B cell (primary cell): ENCODE data around the gene AVEN. TPM values are rescaled to one million over a fixed set of nuclear protein-coding genes. Genes with fewer than 3 reads are reported as not detected.

Experiments used
- ATAC-seq: fragments of 200-7000 bp; cut with Tn5 transposase; one replicate; pipeline ENCODE4 v1.10.0; 2021; ENCODE audit warnings: low read depth, mild to moderate bottlenecking, moderate number of reproducible peaks, moderate library complexity
- CTCF ChIA-PET: fragments of 350-600 bp; sonication (Branson Sonifier 250); formaldehyde crosslinking; loops from one replicate; lab custom pipeline; 2021; ENCODE audit warnings: antibody characterized with exemption, inconsistent platforms; lab: Charles Lee
- POLR2A ChIA-PET: fragments of 350-600 bp; sonication (Branson Sonifier 250); formaldehyde crosslinking; loops from one replicate; lab custom pipeline; 2021; ENCODE audit warnings: antibody characterized with exemption; lab: Charles Lee
- DNase-seq: peaks from one replicate; pipeline ENCODE4 v3.0.0; 2013
- H2AFZ ChIP-seq: 2 replicates; pipeline ENCODE4 v1.6.1; 2012; ENCODE audit warnings: mild to moderate bottlenecking, low read depth, low read length; ENCODE audit not compliant: insufficient read depth, poor library complexity, severe bottlenecking
- H3K27ac ChIP-seq, 2 donors: 1 replicate in 1 of 2; 2 replicates in 1 of 2; pipeline ENCODE4 v1.5.1; 2012 to 2013; ENCODE audit warnings: low read length in 2 of 2, mild to moderate bottlenecking in 2 of 2, moderate library complexity in 1 of 2
- H3K27me3 ChIP-seq, 4 experiments: fragments of 200-600 bp in 1 of 4; sonication (generic) in 1 of 4; replicated peaks in 1 of 4; 1 replicate in 2 of 4; 2 replicates in 2 of 4; pipeline versions ENCODE4 v1.6.1 to v1.7.0; 2013 to 2016; ENCODE audit warnings: low read length in 3 of 4, mild to moderate bottlenecking in 2 of 4, mixed read lengths in 1 of 4, moderate library complexity in 1 of 4; ENCODE audit not compliant: insufficient read depth in 4 of 4, control insufficient read depth in 3 of 4; ENCODE audit errors: control extremely low read depth in 1 of 4
- H3K36me3 ChIP-seq, 2 experiments: replicated peaks in 1 of 2; 1 replicate in 1 of 2; 2 replicates in 1 of 2; pipeline versions ENCODE4 v1.6.1 to v1.7.1; 2013; ENCODE audit warnings: low read length in 1 of 2; ENCODE audit not compliant: insufficient read depth in 2 of 2, control insufficient read depth in 1 of 2; ENCODE audit errors: control extremely low read depth in 1 of 2, extremely low read depth in 1 of 2
- H3K4me1 ChIP-seq, 2 donors: fragments of 200-600 bp in 1 of 2; sonication (generic) in 1 of 2; 1 replicate in 1 of 2; 2 replicates in 1 of 2; pipeline versions ENCODE4 v1.5.1 to v1.6.1; 2013 to 2017; ENCODE audit warnings: low read length in 2 of 2; ENCODE audit not compliant: control insufficient read depth in 2 of 2, insufficient read depth in 2 of 2
- H3K4me2 ChIP-seq: replicated peaks from 2 replicates; pipeline ENCODE3; 2012; ENCODE audit warnings: mild to moderate bottlenecking, low read depth, low read length; ENCODE audit not compliant: poor library complexity, severe bottlenecking
- H3K4me3 ChIP-seq, 5 experiments: fragments of 200-600 bp in 1 of 5; sonication (generic) in 1 of 5; 1 replicate in 3 of 5; 2 replicates in 2 of 5; pipeline versions ENCODE4 v1.5.1 to v1.7.0; 2011 to 2016; ENCODE audit warnings: low read length in 4 of 5, mild to moderate bottlenecking in 4 of 5, low read depth in 2 of 5, control low read depth in 1 of 5, moderate library complexity in 1 of 5; ENCODE audit not compliant: insufficient read depth in 1 of 5; ENCODE audit errors: control extremely low read depth in 1 of 5, extremely low read depth in 1 of 5
- H3K79me2 ChIP-seq: fragments of 200-600 bp; sonication (generic); one replicate; pipeline ENCODE4 v1.6.0; 2016; ENCODE audit warnings: low read length; ENCODE audit not compliant: control insufficient read depth, insufficient read depth
- H3K9ac ChIP-seq: fragments of 200-600 bp; sonication (generic); 2 replicates; pipeline ENCODE4 v1.6.1; 2017; ENCODE audit warnings: mild to moderate bottlenecking, low read length, moderate library complexity
- H3K9me3 ChIP-seq, 3 donors: one replicate each; pipeline versions ENCODE4 v1.6.1 to v1.7.1; 2013; ENCODE audit warnings: low read length in 2 of 3; ENCODE audit not compliant: control insufficient read depth in 2 of 3, insufficient read depth in 1 of 3; ENCODE audit errors: control extremely low read depth in 1 of 3
- H4K20me1 ChIP-seq: 2 replicates; pipeline ENCODE4 v1.6.0; 2012; ENCODE audit warnings: mild to moderate bottlenecking, low read length; ENCODE audit not compliant: insufficient read depth, control insufficient read depth, poor library complexity, severe bottlenecking
- H3K27ac Mint-ChIP-seq: one replicate; pipeline ENCODE4 v1.8.0; 2021; ENCODE audit warnings: mixed read lengths
- H3K27me3 Mint-ChIP-seq: one replicate; pipeline ENCODE4 v1.8.0; 2021; ENCODE audit warnings: mixed read lengths
- H3K4me1 Mint-ChIP-seq: one replicate; pipeline ENCODE4 v1.8.0; 2021; ENCODE audit warnings: mixed read lengths
- H3K4me3 Mint-ChIP-seq: one replicate; pipeline ENCODE4 v1.8.0; 2021; ENCODE audit warnings: mixed read lengths
- H3K9me3 Mint-ChIP-seq: one replicate; pipeline ENCODE4 v1.8.0; 2022; ENCODE audit warnings: mixed read lengths; ENCODE audit not compliant: insufficient read depth
- EZH2 ChIP-seq: IDR thresholded peaks from 2 replicates; pipeline ENCODE4 v1.6.1; 2012; ENCODE audit warnings: borderline replicate concordance, low read depth, mild to moderate bottlenecking, moderate library complexity, low read length; ENCODE audit not compliant: insufficient read depth, poor library complexity, severe bottlenecking
- WGBS: methylation state at CpG from one replicate; pipeline ENCODE4 v1.1.5; 2013; ENCODE audit warnings: missing lambda C conversion rate; ENCODE audit not compliant: insufficient coverage; 5-methylcytosine and 5-hydroxymethylcytosine counted together
- intact Hi-C: fragments of 100-400 bp; cut with micrococcal nuclease; formaldehyde crosslinking; loops from one replicate; pipeline ENCODE4 v1.10.0; 2022
- polyA plus RNA-seq: library from polyadenylated mRNA; depleted of rRNA; stranded (reverse); fragments of >200 nt; gene quantifications from 2 replicates; pipeline ENCODE4 v1.2.3, GENCODE V29; 2012
- total RNA-seq, 2 donors: library from RNA; stranded (reverse); fragments of 120-200 nt in 1 of 2; gene quantifications; 1 replicate in 1 of 2; 2 replicates in 1 of 2; pipeline versions ENCODE4 v1.2.3 to v1.2.4, GENCODE V29; 2013 to 2022
- TF ChIP-seq, protein P1 (sequence below): fragments of 200-600 bp; IDR thresholded peaks from one replicate; pipeline ENCODE4 v1.8.0; 2022; ENCODE audit warnings: antibody characterized with exemption, mild to moderate bottlenecking

Gene AVEN
- total and polyA plus RNA-seq, 2 donors (not counting 1 experiment from before 2014, with no cell fraction given): 1.8 to 8.2 TPM

DNA sequence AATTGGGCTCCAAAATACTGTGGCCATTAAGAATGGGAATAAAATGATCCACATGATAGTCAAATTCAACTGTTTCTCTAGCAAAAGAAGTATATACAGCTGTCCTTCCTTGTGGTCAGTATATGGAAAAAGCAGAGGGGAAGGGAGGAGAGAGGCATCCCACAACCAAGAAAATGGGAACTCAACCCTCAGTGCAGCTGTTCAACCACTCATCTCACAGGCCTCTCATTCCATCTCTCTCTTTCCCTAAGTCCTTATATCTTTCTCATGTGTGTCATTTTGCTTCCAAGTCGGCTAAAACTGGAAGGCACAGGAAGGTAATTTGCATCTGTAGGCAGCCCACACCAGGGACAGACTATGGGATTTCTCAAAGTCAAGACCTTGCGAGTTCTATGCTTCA lies 27.5 kb downstream of the AVEN start:
- Histone ChIP-seq H3K4me1 (no peaks in the 10 kb centered on the region), H3K36me3 (no peaks in the 10 kb centered on the region), H4K20me1 (no peaks in the 10 kb centered on the region), H3K4me3 (no peak overlapping the region), H3K9ac (no peak overlapping the region), H3K4me2 (no peak overlapping the region), H3K27ac (no peak overlapping the region), H2AFZ (no peak overlapping the region), H3K9me3 (no peaks in the 10 kb centered on the region), H3K79me2 (no peaks in the 10 kb centered on the region), H3K27me3 (no peaks in the 10 kb centered on the region)
- no peaks in the 10 kb centered on the region for H3K4me1 Mint-ChIP-seq
- intact Hi-C loops: loop anchor here (5.0 kb wide), 1 partner anchor 1364 kb away; no protein-coding TSS in a partner anchor
- no peak overlapping the region for H3K4me3 Mint-ChIP-seq
- ATAC-seq: no peak
- H3K9me3 Mint-ChIP-seq: no peaks in the 10 kb centered on the region
- WGBS: 93% methylated on average over 2 of the region's 2 CpGs
- ChIA-PET POLR2A (no interaction called here), CTCF (no interaction called here)
- DNase-seq: no peak
- no peak overlapping the region for H3K27ac Mint-ChIP-seq
- no peaks in the 10 kb centered on the region for H3K27me3 Mint-ChIP-seq
- no peak for TF ChIP-seq EZH2
- TF ChIP-seq, protein P1, sequence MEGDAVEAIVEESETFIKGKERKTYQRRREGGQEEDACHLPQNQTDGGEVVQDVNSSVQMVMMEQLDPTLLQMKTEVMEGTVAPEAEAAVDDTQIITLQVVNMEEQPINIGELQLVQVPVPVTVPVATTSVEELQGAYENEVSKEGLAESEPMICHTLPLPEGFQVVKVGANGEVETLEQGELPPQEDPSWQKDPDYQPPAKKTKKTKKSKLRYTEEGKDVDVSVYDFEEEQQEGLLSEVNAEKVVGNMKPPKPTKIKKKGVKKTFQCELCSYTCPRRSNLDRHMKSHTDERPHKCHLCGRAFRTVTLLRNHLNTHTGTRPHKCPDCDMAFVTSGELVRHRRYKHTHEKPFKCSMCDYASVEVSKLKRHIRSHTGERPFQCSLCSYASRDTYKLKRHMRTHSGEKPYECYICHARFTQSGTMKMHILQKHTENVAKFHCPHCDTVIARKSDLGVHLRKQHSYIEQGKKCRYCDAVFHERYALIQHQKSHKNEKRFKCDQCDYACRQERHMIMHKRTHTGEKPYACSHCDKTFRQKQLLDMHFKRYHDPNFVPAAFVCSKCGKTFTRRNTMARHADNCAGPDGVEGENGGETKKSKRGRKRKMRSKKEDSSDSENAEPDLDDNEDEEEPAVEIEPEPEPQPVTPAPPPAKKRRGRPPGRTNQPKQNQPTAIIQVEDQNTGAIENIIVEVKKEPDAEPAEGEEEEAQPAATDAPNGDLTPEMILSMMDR: no peak

DNA sequence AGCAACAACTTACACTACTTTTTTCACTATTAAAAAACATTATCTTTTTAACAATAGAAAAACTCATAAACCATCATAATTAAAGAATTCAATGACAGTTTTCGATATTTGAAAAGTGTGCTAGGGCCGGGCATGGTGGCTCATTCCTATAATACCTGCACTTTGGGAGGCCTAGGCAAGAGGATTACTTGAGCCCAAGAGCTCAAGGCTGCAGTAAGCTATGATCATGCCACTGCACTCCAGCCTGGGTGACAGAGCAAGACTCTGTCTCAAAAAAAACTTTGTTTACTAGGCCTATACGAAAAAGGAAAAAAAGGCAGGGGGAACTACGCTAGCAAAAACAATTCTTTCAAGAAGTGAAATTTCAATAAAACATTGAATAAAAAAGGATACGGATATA lies 28.1 kb downstream of the AVEN start:
- POLR2A ChIA-PET: no interaction called here
- WGBS: 80% methylated on average over 2 of the region's 5 CpGs

More for the DNA sequence above, 28.1 kb downstream of the AVEN start:
- Histone ChIP-seq H3K9ac (no peak overlapping the region), H3K27me3 (no peaks in the 10 kb centered on the region), H3K27ac (no peak overlapping the region), H2AFZ (no peak overlapping the region), H3K4me1 (no peaks in the 10 kb centered on the region), H3K36me3 (no peaks in the 10 kb centered on the region), H4K20me1 (no peaks in the 10 kb centered on the region), H3K79me2 (no peaks in the 10 kb centered on the region), H3K9me3 (no peaks in the 10 kb centered on the region), H3K4me2 (no peak overlapping the region), H3K4me3 (no peak overlapping the region)
- CTCF ChIA-PET: no interaction called here
- no peak overlapping the region for H3K27ac Mint-ChIP-seq
- H3K9me3 Mint-ChIP-seq: no peaks in the 10 kb centered on the region
- no peak overlapping the region for H3K4me3 Mint-ChIP-seq
- DNase-seq: no peak
- no peaks in the 10 kb centered on the region for H3K27me3 Mint-ChIP-seq
- intact Hi-C loops: loop anchor here (5.0 kb wide), 1 partner anchor 1364 kb away; no protein-coding TSS in a partner anchor
- no peak for ATAC-seq
- TF ChIP-seq, protein P1: no peak
- no peak for TF ChIP-seq EZH2
- H3K4me1 Mint-ChIP-seq: no peaks in the 10 kb centered on the region
